ENCODE data around the gene SLC16A8.

The SLC16A8 gene

GRCh38 chr22:38086001-38086845 lies 2.2 kb upstream of the SLC16A8 start:
- H3K9me3 ChIP-seq (ENCODE audit: severe bottlenecking): no peaks in the 10 kb centered on the region
- TF ChIP-seq CTCF (IDR thresholded peaks at IDR 0.05; ENCODE audit: low read depth, low read length): no peak
- H3K4me3 ChIP-seq (ENCODE audit: low read depth, low read length): no peak overlapping the region
- H3K27me3 ChIP-seq (ENCODE audit: insufficient read depth, low read depth, severe bottlenecking): no peaks in the 10 kb centered on the region
- no peak overlapping the region for H3K27ac ChIP-seq
- DNase-seq: no peak
- H3K36me3 ChIP-seq: no peaks in the 10 kb centered on the region

- no peaks in the 10 kb centered on the region for H3K36me3 ChIP-seq
- DNase-seq: no peak
- no peaks in the 10 kb centered on the region for H3K27me3 ChIP-seq (ENCODE audit: insufficient read depth, low read depth, severe bottlenecking)
- no peak overlapping the region for H3K4me3 ChIP-seq (ENCODE audit: low read depth, low read length)
- H3K9me3 ChIP-seq (ENCODE audit: severe bottlenecking): no peaks in the 10 kb centered on the region
- H3K27ac ChIP-seq: no peak overlapping the region
- TF ChIP-seq CTCF (IDR thresholded peaks at IDR 0.05; ENCODE audit: low read depth, low read length): no peak
Measured at GRCh38 chr22:38085501-38085900, 1.5 kb upstream of the SLC16A8 start.

GRCh38 chr22:38085056-38085455 lies 1.1 kb upstream of the SLC16A8 start:
- no peaks in the 10 kb centered on the region for H3K9me3 ChIP-seq (ENCODE audit: severe bottlenecking)
- no peaks in the 10 kb centered on the region for H3K27me3 ChIP-seq (ENCODE audit: insufficient read depth, low read depth, severe bottlenecking)
- no peak for DNase-seq
- no peak overlapping the region for H3K27ac ChIP-seq
- no peak for TF ChIP-seq CTCF (IDR thresholded peaks at IDR 0.05; ENCODE audit: low read depth, low read length)
- no peaks in the 10 kb centered on the region for H3K36me3 ChIP-seq
- H3K4me3 ChIP-seq (ENCODE audit: low read depth, low read length): no peak overlapping the region

GRCh38 chr22:38082986-38083710 lies 836 bp downstream of the SLC16A8 start:
- H3K4me3 ChIP-seq (ENCODE audit: low read depth, low read length): no peak overlapping the region
- no peak for TF ChIP-seq CTCF (IDR thresholded peaks at IDR 0.05; ENCODE audit: low read depth, low read length)
- no peaks in the 10 kb centered on the region for H3K36me3 ChIP-seq
- no peak overlapping the region; the same call in 1 of the 2 replicates for H3K27ac ChIP-seq
- H3K27me3 ChIP-seq (ENCODE audit: insufficient read depth, low read depth, severe bottlenecking): no peaks in the 10 kb centered on the region
- H3K9me3 ChIP-seq (ENCODE audit: severe bottlenecking): no peaks in the 10 kb centered on the region
- peak; percentile 10 for DNase-seq

- no peak overlapping the region for H3K27ac ChIP-seq
- DNase-seq: no peak
- no peaks in the 10 kb centered on the region for H3K9me3 ChIP-seq (ENCODE audit: severe bottlenecking)
- no peak for TF ChIP-seq CTCF (IDR thresholded peaks at IDR 0.05; ENCODE audit: low read depth, low read length)
- no peaks in the 10 kb centered on the region for H3K27me3 ChIP-seq (ENCODE audit: insufficient read depth, low read depth, severe bottlenecking)
- H3K4me3 ChIP-seq (ENCODE audit: low read depth, low read length): no peak overlapping the region
- H3K36me3 ChIP-seq: no peaks in the 10 kb centered on the region
Measured at GRCh38 chr22:38081941-38082828, 1.8 kb downstream of the SLC16A8 start.
